Cortex of kidney (tissue), 1 donor: ENCODE data around the gene WNK3.

Experiments used
- DNase-seq: peaks from one replicate; lab custom pipeline; 2025; lab: John Stamatoyannopoulos, UW

WNK3 gene

GRCh38 chrX:54238588-54238987 is 119.3 kb downstream of the WNK3 start:
- DNase-seq, result no peak

GRCh38 chrX:54237014-54237413 is 120.8 kb downstream of the WNK3 start:
- no peak for DNase-seq

- DNase-seq, result no peak
Observed at GRCh38 chrX:54230435-54231148, 127.3 kb downstream of the WNK3 start.

- DNase-seq, result no peak
Observed at GRCh38 chrX:54223581-54223980, 134.3 kb downstream of the WNK3 start.

- DNase-seq, result no peak
Observed at GRCh38 chrX:54213603-54214002, 144.2 kb downstream of the WNK3 start.

- DNase-seq, result no peak
Observed at GRCh38 chrX:54208531-54208930, 149.3 kb downstream of the WNK3 start.

- no peak for DNase-seq
Observed at GRCh38 chrX:54198262-54198661, 159.6 kb downstream of the WNK3 start.

GRCh38 chrX:54194982-54195588 is 162.8 kb downstream of the WNK3 start:
- no peak for DNase-seq

- DNase-seq, result no peak
Observed at GRCh38 chrX:54193085-54193821, 164.6 kb downstream of the WNK3 start.

GRCh38 chrX:54184474-54184873 is 173.4 kb downstream of the WNK3 start:
- DNase-seq, result no peak

GRCh38 chrX:54182864-54183613 is 174.8 kb downstream of the WNK3 start, which contains the start of gene FAM120C:
Gene FAM120C, minus strand, starts transcription at chrX:54183254. Its CDS starts 56 bp downstream, at chrX:54183198.
- DNase-seq, result no peak

- DNase-seq, result no peak
Observed at GRCh38 chrX:54182194-54182863, 175.5 kb downstream of the WNK3 start.

GRCh38 chrX:54181202-54181953 is 176.5 kb downstream of the WNK3 start:
- no peak for DNase-seq

GRCh38 chrX:54180403-54180802 is 177.4 kb downstream of the WNK3 start:
- no peak for DNase-seq

- no peak for DNase-seq
Observed at GRCh38 chrX:54178100-54178940, 179.5 kb downstream of the WNK3 start.

GRCh38 chrX:54177306-54177705 is 180.5 kb downstream of the WNK3 start:
- DNase-seq, result no peak

- DNase-seq, result no peak
Observed at GRCh38 chrX:54173791-54174190, 184.1 kb downstream of the WNK3 start.

GRCh38 chrX:54172455-54172854 is 185.4 kb downstream of the WNK3 start:
- no peak for DNase-seq

- DNase-seq, result no peak
Observed at GRCh38 chrX:54171527-54172250, 186.2 kb downstream of the WNK3 start.
